HEK293 (cell line): Measurements from ENCODE around the gene PRPF19.

ENCODE experiments used
- CTCF ChIA-PET: fragments of 350-600 bp; formaldehyde crosslinking; extraction: SDS; loops from one replicate; lab custom pipeline; 2021; ENCODE audit warnings: antibody characterized with exemption; lab: Yijun Ruan, JAX
- POLR2A ChIA-PET: fragments of 300-600 bp; formaldehyde crosslinking; extraction: SDS; loops from one replicate; lab custom pipeline; 2020; ENCODE audit warnings: antibody characterized with exemption, inconsistent platforms; lab: Yijun Ruan, JAX
- H3K27ac ChIP-seq: fragments of 200-500 bp; sonication (Bioruptor generic); 2 replicates; pipeline ENCODE4 v1.5.1; 2014; ENCODE audit warnings: low read depth, low read length, control low read depth, inconsistent platforms; ENCODE audit errors: extremely low read depth
- H3K36me3 ChIP-seq, 2 experiments: fragments of 200-500 bp in 1 of 2; sonication (Bioruptor generic) in 1 of 2; 1 replicate in 1 of 2; 2 replicates in 1 of 2; pipeline ENCODE4 v1.5.1; 2014 to 2017; ENCODE audit warnings: inconsistent platforms in 2 of 2, low read length in 2 of 2; ENCODE audit not compliant: control insufficient read depth in 2 of 2, insufficient read depth in 1 of 2
- H3K4me1 ChIP-seq: fragments of 200-500 bp; sonication (Bioruptor generic); 2 replicates; pipeline ENCODE4 v1.5.1; 2014; ENCODE audit warnings: mild to moderate bottlenecking, low read length, inconsistent platforms; ENCODE audit not compliant: control insufficient read depth, insufficient read depth
- H3K4me3 ChIP-seq: 2 replicates; pipeline ENCODE4 v1.5.1; 2011; ENCODE audit warnings: low read depth, mild to moderate bottlenecking, control low read depth, low read length, moderate library complexity
- H3K9me3 ChIP-seq: fragments of 200-500 bp; sonication (Bioruptor generic); 2 replicates; pipeline ENCODE4 v1.5.1; 2014; ENCODE audit warnings: low read depth, low read length, inconsistent platforms; ENCODE audit not compliant: control insufficient read depth, insufficient read depth
- ATF2 ChIP-seq: fragments of 450-650 bp; formaldehyde crosslinking; IDR thresholded peaks from 2 replicates; pipeline ENCODE4 v1.5.1; 2016; ENCODE audit warnings: missing biosample characterization, missing genetic modification characterization, low read depth
- GLIS1 ChIP-seq: fragments of 450-650 bp; formaldehyde crosslinking; IDR thresholded peaks from 2 replicates; pipeline ENCODE4 v1.5.1; 2016; ENCODE audit warnings: missing biosample characterization, missing genetic modification characterization
- GLIS2 ChIP-seq: fragments of 450-650 bp; formaldehyde crosslinking; IDR thresholded peaks from 2 replicates; pipeline ENCODE4 v1.5.1; 2016; ENCODE audit warnings: missing biosample characterization, missing genetic modification characterization
- HOXD13 ChIP-seq: sonication (generic); formaldehyde crosslinking; IDR thresholded peaks from 2 replicates; pipeline ENCODE4 v1.8.0; 2022; ENCODE audit warnings: missing genetic modification reagents, borderline replicate concordance
- KLF9 ChIP-seq: fragments of 450-650 bp; formaldehyde crosslinking; IDR thresholded peaks from 2 replicates; pipeline ENCODE4 v1.5.1; 2016; ENCODE audit warnings: missing biosample characterization, missing genetic modification characterization, low read depth
- MYNN ChIP-seq: fragments of 450-650 bp; formaldehyde crosslinking; IDR thresholded peaks from 2 replicates; pipeline ENCODE4 v1.5.1; 2016; ENCODE audit warnings: missing biosample characterization, missing genetic modification characterization, borderline replicate concordance
- PATZ1 ChIP-seq: fragments of 450-650 bp; formaldehyde crosslinking; IDR thresholded peaks from 2 replicates; pipeline ENCODE4 v1.5.1; 2016; ENCODE audit warnings: missing biosample characterization, missing genetic modification characterization
- REST ChIP-seq: fragments of 450-650 bp; formaldehyde crosslinking; IDR thresholded peaks from 2 replicates; pipeline ENCODE4 v1.5.1; 2016; ENCODE audit warnings: missing biosample characterization, missing genetic modification characterization
- SP2 ChIP-seq: fragments of 450-650 bp; formaldehyde crosslinking; IDR thresholded peaks from 2 replicates; pipeline ENCODE4 v1.5.1; 2016; ENCODE audit warnings: missing biosample characterization, missing genetic modification characterization
- TRIM28 ChIP-seq: IDR thresholded peaks from 2 replicates; pipeline ENCODE4 v1.6.1; 2011; ENCODE audit warnings: low read length, control low read depth, borderline replicate concordance
- ZBTB49 ChIP-seq: fragments of 450-650 bp; formaldehyde crosslinking; IDR thresholded peaks from 2 replicates; pipeline ENCODE4 v1.5.1; 2016; ENCODE audit warnings: missing biosample characterization, missing genetic modification characterization, low read depth
- ZNF223 ChIP-seq: fragments of 450-650 bp; formaldehyde crosslinking; IDR thresholded peaks from 2 replicates; pipeline ENCODE4 v1.5.1; 2016; ENCODE audit warnings: missing biosample characterization, missing genetic modification characterization
- ZNF239 ChIP-seq: fragments of 450-650 bp; formaldehyde crosslinking; IDR thresholded peaks from 2 replicates; pipeline ENCODE4 v1.5.1; 2016; ENCODE audit warnings: missing biosample characterization, missing genetic modification characterization
- ZNF488 ChIP-seq: fragments of 450-650 bp; formaldehyde crosslinking; IDR thresholded peaks from 2 replicates; pipeline ENCODE4 v1.5.1; 2016; ENCODE audit warnings: missing biosample characterization, missing genetic modification characterization
- ZNF585B ChIP-seq: fragments of 450-650 bp; formaldehyde crosslinking; IDR thresholded peaks from 2 replicates; pipeline ENCODE4 v1.5.1; 2016; ENCODE audit warnings: missing biosample characterization, missing genetic modification characterization
- ZNF645 ChIP-seq: fragments of 450-650 bp; formaldehyde crosslinking; IDR thresholded peaks from 2 replicates; pipeline ENCODE4; 2016; ENCODE audit warnings: missing biosample characterization, missing genetic modification characterization
- ZNF701 ChIP-seq: fragments of 450-650 bp; formaldehyde crosslinking; IDR thresholded peaks from 2 replicates; pipeline ENCODE4 v1.5.1; 2016; ENCODE audit warnings: missing biosample characterization, missing genetic modification characterization

Gene PRPF19

GRCh38 chr11:60879104-60879503, 27.3 kb downstream of the PRPF19 start:
- no peak for TF ChIP-seq PATZ1 (tag by site-specific recombination)
- peaks cover 0 to 28% of the 10 kb centered on the region in 2 experiments; a peak in 1 of 3 replicates for H3K36me3 ChIP-seq

GRCh38 chr11:60878245-60879101, 27.9 kb downstream of the PRPF19 start:
- Histone ChIP-seq H3K36me3 (peaks cover 0 to 28% of the 10 kb centered on the region in 2 experiments; a peak in 1 of 3 replicates), H3K27ac (no peak overlapping the region)
- TF ChIP-seq ZNF223 (tag by site-specific recombination): no peak
- TF ChIP-seq ATF2 (tag by site-specific recombination): no peak
- no peak for TF ChIP-seq GLIS2 (tag by site-specific recombination)
- TF ChIP-seq GLIS1 (tag by site-specific recombination): no peak
- TF ChIP-seq ZNF701 (tag by site-specific recombination): no peak
- TF ChIP-seq ZNF239 (tag by site-specific recombination): no peak
- no peak for TF ChIP-seq ZNF645 (tag by site-specific recombination)
- TF ChIP-seq REST (tag by site-specific recombination): no peak
- no peak for TF ChIP-seq TRIM28
- no peak for TF ChIP-seq HOXD13 (CRISPR knock-in tag)
- no peak for TF ChIP-seq ZNF585B (tag by site-specific recombination)
- no peak for TF ChIP-seq ZBTB49
- TF ChIP-seq KLF9 (tag by site-specific recombination): no peak
- no peak for TF ChIP-seq MYNN (tag by site-specific recombination)
- TF ChIP-seq ZNF488 (tag by site-specific recombination): no peak
- TF ChIP-seq SP2 (tag by site-specific recombination): no peak

More at GRCh38 chr11:60879104-60879503, 27.3 kb downstream of the PRPF19 start:
- CTCF ChIA-PET: interaction anchor here (0.9 to 1.1 kb wide), 3 partner anchors 8 to 12 kb away, joined by 3 to 4 read pairs (median 4); no protein-coding TSS in a partner anchor
- POLR2A ChIA-PET: no interaction called here
- H3K27ac ChIP-seq: no peak overlapping the region
- H3K4me3 ChIP-seq: no peak overlapping the region
- no peaks in the 10 kb centered on the region for H3K9me3 ChIP-seq
- H3K4me1 ChIP-seq: no peaks in the 10 kb centered on the region

More at GRCh38 chr11:60878245-60879101, 27.9 kb downstream of the PRPF19 start:
- no peaks in the 10 kb centered on the region for H3K9me3 ChIP-seq
- POLR2A ChIA-PET: no interaction called here
- H3K4me1 ChIP-seq: no peaks in the 10 kb centered on the region
- CTCF ChIA-PET: interaction anchor here (0.9 to 1.2 kb wide), 4 partner anchors 9 to 21 kb away, joined by 3 to 5 read pairs (median 4); no protein-coding TSS in a partner anchor
- H3K4me3 ChIP-seq: no peak overlapping the region
